PC-9 (cell line): Measurements from ENCODE around the gene IKBKG.

Source experiments
- CTCF ChIP-seq: fragments of 200-600 bp; sonication (generic); conservative IDR thresholded peaks from 2 replicates; pipeline ENCODE4 v1.6.1; 2017; ENCODE audit warnings: mixed run types, antibody characterized with exemption, mild to moderate bottlenecking, moderate library complexity
- EZH2 ChIP-seq: fragments of 200-600 bp; sonication (generic); IDR thresholded peaks from 2 replicates; pipeline ENCODE4 v1.8.0; 2017; ENCODE audit warnings: antibody characterized with exemption, low read depth

GRCh38 chrX:154507673-154508383 lies 39.6 kb upstream of the IKBKG start:
- no peak for TF ChIP-seq CTCF
- no peak for TF ChIP-seq EZH2
